HEK293 (cell line): ENCODE data around the gene CENPN.

Source experiments
- CTCF ChIP-seq: fragments of 450-650 bp; formaldehyde crosslinking; IDR thresholded peaks from 2 replicates; pipeline ENCODE4 v1.5.1; 2016; ENCODE audit warnings: missing biosample characterization, missing genetic modification characterization
- FEZF1 ChIP-seq: fragments of 450-650 bp; formaldehyde crosslinking; IDR thresholded peaks from 2 replicates; pipeline ENCODE4 v1.5.1; 2016; ENCODE audit warnings: missing biosample characterization, missing genetic modification characterization
- HOXA7 ChIP-seq: sonication (generic); formaldehyde crosslinking; IDR thresholded peaks from 2 replicates; pipeline ENCODE4 v1.8.1; 2022; ENCODE audit warnings: missing genetic modification reagents, borderline replicate concordance
- KLF9 ChIP-seq: fragments of 450-650 bp; formaldehyde crosslinking; IDR thresholded peaks from 2 replicates; pipeline ENCODE4 v1.5.1; 2016; ENCODE audit warnings: missing biosample characterization, missing genetic modification characterization, low read depth
- ZBTB1 ChIP-seq: fragments of 450-650 bp; formaldehyde crosslinking; IDR thresholded peaks from 2 replicates; pipeline ENCODE4 v1.5.1; 2016; ENCODE audit warnings: missing biosample characterization, missing genetic modification characterization
- ZBTB7A ChIP-seq: fragments of 450-650 bp; formaldehyde crosslinking; IDR thresholded peaks from 2 replicates; pipeline ENCODE4 v1.5.1; 2016; ENCODE audit warnings: low read depth, missing biosample characterization, missing genetic modification characterization
- ZNF132 ChIP-seq: fragments of 450-650 bp; formaldehyde crosslinking; IDR thresholded peaks from 2 replicates; pipeline ENCODE4 v1.5.1; 2017; ENCODE audit warnings: missing biosample characterization, missing genetic modification characterization, borderline replicate concordance
- ZNF239 ChIP-seq: fragments of 450-650 bp; formaldehyde crosslinking; IDR thresholded peaks from 2 replicates; pipeline ENCODE4 v1.5.1; 2016; ENCODE audit warnings: missing biosample characterization, missing genetic modification characterization
- ZNF274 ChIP-seq, 2 experiments: fragments of 200-500 bp in 1 of 2; fragments of 450-650 bp in 1 of 2; sonication (Bioruptor generic) in 1 of 2; formaldehyde crosslinking in 1 of 2; IDR thresholded peaks; 2 replicates each; pipeline versions ENCODE4 v1.5.1 to v1.6.1; 2014 to 2016; ENCODE audit warnings: borderline replicate concordance in 1 of 2, inconsistent platforms in 1 of 2, low read length in 1 of 2, missing biosample characterization in 1 of 2, missing genetic modification characterization in 1 of 2
- ZNF324 ChIP-seq: fragments of 450-650 bp; formaldehyde crosslinking; IDR thresholded peaks from 2 replicates; pipeline ENCODE4 v1.5.1; 2016; ENCODE audit warnings: missing biosample characterization, missing genetic modification characterization
- ZNF398 ChIP-seq: fragments of 450-650 bp; formaldehyde crosslinking; IDR thresholded peaks from 2 replicates; pipeline ENCODE4 v1.5.1; 2017; ENCODE audit warnings: missing biosample characterization, missing genetic modification characterization
- ZNF48 ChIP-seq: fragments of 450-650 bp; formaldehyde crosslinking; IDR thresholded peaks from 2 replicates; pipeline ENCODE4 v1.5.1; 2016; ENCODE audit warnings: missing biosample characterization, missing genetic modification characterization
- ZNF639 ChIP-seq: fragments of 450-650 bp; formaldehyde crosslinking; IDR thresholded peaks from 2 replicates; pipeline ENCODE4 v1.5.1; 2016; ENCODE audit warnings: missing biosample characterization, missing genetic modification characterization
- ZSCAN4 ChIP-seq: fragments of 450-650 bp; formaldehyde crosslinking; IDR thresholded peaks from 2 replicates; pipeline ENCODE4 v1.5.1; 2017; ENCODE audit warnings: missing biosample characterization, missing genetic modification characterization

- TF ChIP-seq ZNF639 (tag by site-specific recombination) = no peak
- no peak for TF ChIP-seq CTCF (tag by site-specific recombination)
- no peak for TF ChIP-seq ZNF132 (tag by site-specific recombination)
- no peak for TF ChIP-seq ZNF398 (tag by site-specific recombination)
- no peak for TF ChIP-seq FEZF1
- no peak for TF ChIP-seq ZNF274 (IDR thresholded peaks at IDR 0.05; ENCODE audit: low read length)
- no peak for TF ChIP-seq ZNF274 (tag by site-specific recombination; IDR thresholded peaks at IDR 0.05; ENCODE audit: borderline replicate concordance)
- TF ChIP-seq ZBTB7A (tag by site-specific recombination) = no peak
- TF ChIP-seq ZNF48 (tag by site-specific recombination) = no peak
- TF ChIP-seq ZNF324 (tag by site-specific recombination) = no peak
- no peak for TF ChIP-seq ZSCAN4
- no peak for TF ChIP-seq KLF9 (tag by site-specific recombination)
- no peak for TF ChIP-seq HOXA7 (CRISPR knock-in tag)
- no peak for TF ChIP-seq ZNF239 (tag by site-specific recombination)
- no peak for TF ChIP-seq ZBTB1 (tag by site-specific recombination)
Measured at GRCh38 chr16:81061871-81062608, 55.0 kb downstream of the CENPN start.
